Measurements from ENCODE around the gene PARP1. TPM values are rescaled to one million over a fixed set of nuclear protein-coding genes. Genes with fewer than 3 reads are reported as not detected.

Gene PARP1
- total RNA-seq, 4 donors from 2014 or later, result 40.4 to 72.2 (median 51.1) TPM

- TF ChIP-seq, protein P1, sequence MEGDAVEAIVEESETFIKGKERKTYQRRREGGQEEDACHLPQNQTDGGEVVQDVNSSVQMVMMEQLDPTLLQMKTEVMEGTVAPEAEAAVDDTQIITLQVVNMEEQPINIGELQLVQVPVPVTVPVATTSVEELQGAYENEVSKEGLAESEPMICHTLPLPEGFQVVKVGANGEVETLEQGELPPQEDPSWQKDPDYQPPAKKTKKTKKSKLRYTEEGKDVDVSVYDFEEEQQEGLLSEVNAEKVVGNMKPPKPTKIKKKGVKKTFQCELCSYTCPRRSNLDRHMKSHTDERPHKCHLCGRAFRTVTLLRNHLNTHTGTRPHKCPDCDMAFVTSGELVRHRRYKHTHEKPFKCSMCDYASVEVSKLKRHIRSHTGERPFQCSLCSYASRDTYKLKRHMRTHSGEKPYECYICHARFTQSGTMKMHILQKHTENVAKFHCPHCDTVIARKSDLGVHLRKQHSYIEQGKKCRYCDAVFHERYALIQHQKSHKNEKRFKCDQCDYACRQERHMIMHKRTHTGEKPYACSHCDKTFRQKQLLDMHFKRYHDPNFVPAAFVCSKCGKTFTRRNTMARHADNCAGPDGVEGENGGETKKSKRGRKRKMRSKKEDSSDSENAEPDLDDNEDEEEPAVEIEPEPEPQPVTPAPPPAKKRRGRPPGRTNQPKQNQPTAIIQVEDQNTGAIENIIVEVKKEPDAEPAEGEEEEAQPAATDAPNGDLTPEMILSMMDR (IDR thresholded peaks at IDR 0.05; ENCODE audit: low read depth), result no peak
Measured at GRCh38 chr1:226447932-226448665, 40.2 kb upstream of the PARP1 start.

GRCh38 chr1:226446094-226446493 lies 38.2 kb upstream of the PARP1 start:
- TF ChIP-seq, protein P1 (IDR thresholded peaks at IDR 0.05; ENCODE audit: low read depth), result no peak

- TF ChIP-seq, protein P1 (IDR thresholded peaks at IDR 0.05; ENCODE audit: low read depth), result no peak
Measured at GRCh38 chr1:226444901-226445300, 37.0 kb upstream of the PARP1 start.

DNA sequence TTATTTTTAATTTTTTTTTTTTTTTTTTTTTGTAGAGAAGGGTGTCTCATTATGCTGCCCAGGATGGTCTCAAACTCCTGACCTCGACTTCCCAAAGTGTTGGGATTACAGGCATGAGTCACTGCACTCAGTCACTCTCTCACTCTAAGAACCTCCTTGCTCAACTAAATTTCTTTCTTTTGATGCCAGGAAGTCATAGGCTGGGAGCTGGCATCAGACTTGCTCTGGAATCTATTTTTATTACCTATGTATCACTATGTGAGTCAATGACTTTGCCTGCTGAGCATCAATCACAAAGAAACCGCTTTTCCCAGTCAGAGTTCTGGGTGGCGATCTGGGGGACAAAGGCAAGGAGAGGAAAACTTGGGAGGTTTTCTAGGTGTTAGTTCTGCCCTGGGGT lies 35.5 kb upstream of the PARP1 start:
- TF ChIP-seq, protein P1 (IDR thresholded peaks at IDR 0.05; ENCODE audit: low read depth), result no peak

DNA sequence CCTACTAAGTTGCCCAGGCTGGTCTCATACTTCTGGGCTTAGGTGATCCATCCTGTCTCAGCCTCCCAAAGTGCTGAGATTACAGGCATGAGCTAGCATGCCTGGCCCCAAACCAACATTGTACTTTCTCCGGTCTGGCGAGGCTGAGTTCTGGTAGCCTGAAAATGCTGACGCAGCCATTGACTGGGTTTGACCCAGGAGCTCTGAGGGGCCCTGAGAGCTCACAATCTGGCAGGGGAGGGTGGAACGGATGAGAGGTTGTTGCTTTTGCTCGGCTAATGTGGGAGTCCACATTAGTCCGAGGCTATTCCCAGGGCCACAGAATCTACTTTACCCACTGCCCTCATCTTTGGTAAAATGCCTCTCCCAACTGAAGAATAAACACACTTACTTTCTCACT lies 35.1 kb upstream of the PARP1 start:
- TF ChIP-seq, protein P1 (IDR thresholded peaks at IDR 0.05; ENCODE audit: low read depth), result no peak

GRCh38 chr1:226441629-226442028 lies 33.7 kb upstream of the PARP1 start:
- TF ChIP-seq, protein P1 (IDR thresholded peaks at IDR 0.05; ENCODE audit: low read depth), result no peak

DNA sequence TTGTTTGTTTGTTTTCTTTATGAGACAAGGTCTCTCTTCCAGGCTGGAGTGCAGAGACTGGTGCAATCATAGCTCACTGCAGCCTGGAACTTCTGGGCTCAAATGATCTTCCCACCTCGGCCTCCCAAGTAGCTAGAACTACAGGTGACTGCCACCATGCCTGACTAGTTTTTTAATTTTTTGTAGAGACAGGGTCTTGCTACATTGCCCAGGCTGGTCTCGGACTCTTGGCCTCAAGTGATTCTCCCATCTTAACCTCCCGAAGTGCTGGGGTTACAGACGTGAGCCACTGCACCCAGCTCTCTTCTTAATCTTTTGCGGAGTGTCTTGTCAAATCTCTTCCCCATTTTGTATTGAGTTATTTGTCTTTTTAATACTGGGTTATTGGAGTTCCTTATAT lies 32.6 kb upstream of the PARP1 start:
- TF ChIP-seq, protein P1 (IDR thresholded peaks at IDR 0.05; ENCODE audit: low read depth), result no peak

Measured in subcutaneous adipose tissue (tissue), 4 donors.